BE2C (cell line): ENCODE data around the gene PTPRN2.

Source experiments
- DNase-seq: peaks from one replicate; pipeline ENCODE4 v3.0.0-alpha.2; 2020
- H3K27me3 ChIP-seq: fragments of 250-450 bp; sonication (Bioruptor Pico); 2 replicates; pipeline ENCODE4 v1.5.1; 2020; ENCODE audit warnings: mild to moderate bottlenecking
- H3K36me3 ChIP-seq: fragments of 250-450 bp; sonication (Bioruptor Pico); 2 replicates; pipeline ENCODE4 v1.5.1; 2020; ENCODE audit warnings: mild to moderate bottlenecking
- H3K4me1 ChIP-seq: fragments of 250-450 bp; sonication (Bioruptor Pico); 2 replicates; pipeline ENCODE4 v1.5.1; 2020
- H3K4me3 ChIP-seq: 2 replicates; pipeline ENCODE4 v1.5.1; 2011; ENCODE audit warnings: low read depth, low read length
- H3K9me3 ChIP-seq: fragments of 250-450 bp; sonication (Bioruptor Pico); 2 replicates; pipeline ENCODE4 v1.5.1; 2020
- TF ChIP-seq, protein P1 (sequence below): IDR thresholded peaks from 2 replicates; pipeline ENCODE4 v1.5.1; 2012; ENCODE audit warnings: mild to moderate bottlenecking, low read depth, low read length

Gene PTPRN2

DNA sequence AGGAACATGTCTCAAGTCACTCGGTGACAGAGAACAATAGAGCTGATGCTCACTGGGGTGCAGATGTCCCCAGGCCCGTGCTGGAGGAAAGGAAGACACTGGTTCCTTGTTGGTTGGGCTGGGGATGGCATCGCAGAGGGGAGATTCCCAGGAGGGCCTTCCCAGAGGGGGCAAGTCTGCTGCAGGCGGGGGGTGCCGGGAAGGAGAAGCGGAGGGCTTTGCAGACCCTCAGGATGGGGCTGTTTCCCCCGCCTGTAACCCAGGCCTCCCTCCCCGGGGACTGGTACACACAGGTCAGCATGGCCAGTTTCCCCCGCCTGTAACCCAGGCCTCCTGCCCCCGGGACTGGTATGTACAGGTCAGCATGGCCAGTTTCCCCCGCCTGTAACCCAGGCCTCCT lies 967.0 kb downstream of the PTPRN2 start:
- TF ChIP-seq, protein P1, sequence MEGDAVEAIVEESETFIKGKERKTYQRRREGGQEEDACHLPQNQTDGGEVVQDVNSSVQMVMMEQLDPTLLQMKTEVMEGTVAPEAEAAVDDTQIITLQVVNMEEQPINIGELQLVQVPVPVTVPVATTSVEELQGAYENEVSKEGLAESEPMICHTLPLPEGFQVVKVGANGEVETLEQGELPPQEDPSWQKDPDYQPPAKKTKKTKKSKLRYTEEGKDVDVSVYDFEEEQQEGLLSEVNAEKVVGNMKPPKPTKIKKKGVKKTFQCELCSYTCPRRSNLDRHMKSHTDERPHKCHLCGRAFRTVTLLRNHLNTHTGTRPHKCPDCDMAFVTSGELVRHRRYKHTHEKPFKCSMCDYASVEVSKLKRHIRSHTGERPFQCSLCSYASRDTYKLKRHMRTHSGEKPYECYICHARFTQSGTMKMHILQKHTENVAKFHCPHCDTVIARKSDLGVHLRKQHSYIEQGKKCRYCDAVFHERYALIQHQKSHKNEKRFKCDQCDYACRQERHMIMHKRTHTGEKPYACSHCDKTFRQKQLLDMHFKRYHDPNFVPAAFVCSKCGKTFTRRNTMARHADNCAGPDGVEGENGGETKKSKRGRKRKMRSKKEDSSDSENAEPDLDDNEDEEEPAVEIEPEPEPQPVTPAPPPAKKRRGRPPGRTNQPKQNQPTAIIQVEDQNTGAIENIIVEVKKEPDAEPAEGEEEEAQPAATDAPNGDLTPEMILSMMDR: no peak
- no peak for DNase-seq
- no peaks in the 10 kb centered on the region for H3K27me3 ChIP-seq
- H3K4me3 ChIP-seq: no peak overlapping the region
- H3K9me3 ChIP-seq: no peaks in the 10 kb centered on the region
- H3K4me1 ChIP-seq: no peaks in the 10 kb centered on the region
- no peaks in the 10 kb centered on the region for H3K36me3 ChIP-seq

GRCh38 chr7:157619753-157620525 lies 967.7 kb downstream of the PTPRN2 start:
- Histone ChIP-seq H3K4me1 (no peaks in the 10 kb centered on the region), H3K9me3 (no peaks in the 10 kb centered on the region), H3K27me3 (no peaks in the 10 kb centered on the region), H3K36me3 (no peaks in the 10 kb centered on the region), H3K4me3 (no peak overlapping the region)
- DNase-seq: no peak
- TF ChIP-seq, protein P1: no peak

GRCh38 chr7:157618823-157619606 lies 968.6 kb downstream of the PTPRN2 start:
- Histone ChIP-seq H3K27me3 (no peaks in the 10 kb centered on the region), H3K4me3 (no peak overlapping the region), H3K4me1 (no peaks in the 10 kb centered on the region), H3K9me3 (no peaks in the 10 kb centered on the region), H3K36me3 (no peaks in the 10 kb centered on the region)
- TF ChIP-seq, protein P1: no peak
- no peak for DNase-seq

DNA sequence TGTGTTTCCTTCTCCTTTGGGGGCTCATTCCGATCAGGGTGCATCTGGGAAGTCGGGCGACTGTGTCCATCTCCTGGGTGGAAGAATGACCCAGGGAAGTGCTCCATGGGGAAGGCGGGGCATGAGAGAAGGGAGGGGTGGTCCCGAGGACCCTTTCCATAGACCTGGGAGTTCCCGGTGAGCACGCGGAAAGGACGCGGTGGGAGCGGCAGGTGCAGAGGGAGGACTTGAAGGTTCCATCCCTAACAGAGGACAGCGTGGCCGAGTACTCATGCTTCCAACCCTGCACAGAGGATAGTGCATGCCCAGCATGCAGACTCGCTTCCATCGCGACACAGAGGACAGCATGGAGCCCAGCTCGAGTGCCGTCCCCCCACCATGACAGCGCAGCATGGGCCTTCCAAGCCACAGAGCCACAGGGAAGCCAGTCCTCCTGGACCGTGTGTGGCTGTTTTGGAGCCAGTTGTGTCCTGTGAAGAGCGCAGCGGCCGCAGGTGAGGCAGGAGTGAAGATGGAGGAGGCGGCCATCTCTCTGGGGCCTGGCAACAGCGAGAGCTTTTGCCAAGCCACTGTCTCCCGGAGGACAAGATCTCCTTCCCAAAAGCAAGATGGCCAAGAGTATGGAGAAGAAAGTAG lies 969.4 kb downstream of the PTPRN2 start:
- H3K27me3 ChIP-seq: no peaks in the 10 kb centered on the region

DNA sequence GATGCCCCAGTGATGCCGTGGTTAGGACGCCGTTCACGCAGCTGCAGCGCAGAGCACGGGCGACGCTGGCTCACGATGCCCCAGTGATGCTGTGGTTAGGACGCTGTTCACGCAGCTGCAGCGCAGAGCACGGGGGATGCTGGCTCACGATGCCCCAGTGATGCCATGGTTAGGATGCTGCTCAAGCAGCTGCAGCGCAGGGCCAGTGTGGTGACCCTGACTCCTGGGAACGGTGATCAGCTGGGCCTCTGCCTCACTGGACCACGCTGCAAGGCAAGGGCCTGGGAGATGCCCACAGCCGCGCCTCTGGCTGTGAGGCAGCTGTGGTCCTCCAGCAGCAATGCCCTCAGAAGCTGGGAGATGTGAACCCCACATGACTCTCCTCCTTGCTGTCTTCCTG lies 970.2 kb downstream of the PTPRN2 start:
- Histone ChIP-seq H3K27me3 (no peaks in the 10 kb centered on the region), H3K9me3 (no peaks in the 10 kb centered on the region), H3K4me3 (no peak overlapping the region), H3K36me3 (no peaks in the 10 kb centered on the region), H3K4me1 (no peaks in the 10 kb centered on the region)
- TF ChIP-seq, protein P1: no peak
- DNase-seq: no peak

More for the DNA sequence above, 969.4 kb downstream of the PTPRN2 start:
- H3K4me1 ChIP-seq: no peaks in the 10 kb centered on the region
- no peak for DNase-seq
- H3K36me3 ChIP-seq: no peaks in the 10 kb centered on the region
- H3K4me3 ChIP-seq: no peak overlapping the region
- TF ChIP-seq, protein P1: no peak
- H3K9me3 ChIP-seq: no peaks in the 10 kb centered on the region

DNA sequence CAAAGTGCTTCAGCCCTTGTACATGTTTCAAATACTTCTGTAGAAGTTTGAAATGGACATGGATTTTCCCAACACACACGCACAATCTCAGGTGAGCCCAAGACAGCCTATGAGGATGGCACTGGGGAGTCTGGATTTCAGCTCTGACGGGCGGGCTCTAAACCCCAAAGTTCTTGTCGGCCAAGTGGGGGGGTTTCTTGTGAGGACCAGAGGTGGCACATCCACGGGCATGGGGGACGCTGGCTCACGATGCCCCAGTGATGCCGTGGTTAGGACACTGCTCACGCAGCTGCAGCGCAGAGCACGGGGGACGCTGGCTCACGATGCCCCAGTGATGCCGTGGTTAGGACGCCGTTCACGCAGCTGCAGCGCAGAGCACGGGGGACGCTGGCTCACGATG lies 970.7 kb downstream of the PTPRN2 start:
- no peak overlapping the region for H3K4me3 ChIP-seq
- DNase-seq: no peak
- no peaks in the 10 kb centered on the region for H3K9me3 ChIP-seq
- no peaks in the 10 kb centered on the region for H3K36me3 ChIP-seq
- TF ChIP-seq, protein P1: no peak
- no peaks in the 10 kb centered on the region for H3K27me3 ChIP-seq
- H3K4me1 ChIP-seq: no peaks in the 10 kb centered on the region
